Left colon (tissue), 2 donors: ENCODE results near the gene GALNT9. TPM values are rescaled to one million over a fixed set of nuclear protein-coding genes. Genes with fewer than 3 reads are reported as not detected.
A peak's percentile ranks its signal among the peaks of the same experiment; 100 is the strongest.
"Not testable (repeated sequence)": the region's sequence is repeated elsewhere in the genome, so short reads cannot be mapped to it uniquely, and the experiment has no call there.

Experiments
- ATAC-seq: fragments of 200-7000 bp; cut with Tn5 transposase; one replicate; pipeline ENCODE4 v1.9.1; 2020; ENCODE audit warnings: mild to moderate bottlenecking, moderate library complexity
- DNase-seq, 2 donors: peaks; one replicate each; pipeline ENCODE4 v3.0.0-alpha.2; 2020
- intact Hi-C, 2 donors: fragments of 100-400 bp; cut with DNase I in 1 of 2; cut with micrococcal nuclease in 1 of 2; formaldehyde crosslinking; loops; one replicate each; pipeline versions ENCODE4 v1.11.2 to v1.14.0; 2022; cut with DNase I, micrococcal nuclease
- total RNA-seq, 2 donors: library from RNA; stranded (reverse); fragmentation: NEBNext Ultra II Directional; extraction: Animal tissue kit (Norgen Biotek cat#: 25700); gene quantifications; one replicate each; pipeline ENCODE4 v1.2.1, GENCODE V29; 2021
- donor health status: DM: no; HTN: no; CAD: no.
- donor health status: DM: yes; HTN: yes; CAD: no.

GALNT9 gene
- total RNA-seq, 2 donors from 2014 or later = 0.39 TPM; not detected in 1

- DNase-seq (no peak), ATAC-seq (no peak)
- intact Hi-C loops = no loop called here
Observed at GRCh38 chr12:132235116-132235820, 94.1 kb downstream of the GALNT9 start.

GRCh38 chr12:132230381-132230780 lies 99.0 kb downstream of the GALNT9 start:
- DNase-seq (no peak), ATAC-seq (no peak)
- intact Hi-C loops = no loop called here

GRCh38 chr12:132229926-132230325 lies 99.5 kb downstream of the GALNT9 start:
- intact Hi-C loops = no loop called here
- no peak for DNase-seq

GRCh38 chr12:132229193-132229760 lies 100.1 kb downstream of the GALNT9 start:
- DNase-seq (no peak), ATAC-seq (no peak)

More at GRCh38 chr12:132229926-132230325, 99.5 kb downstream of the GALNT9 start:
- no peak for ATAC-seq

GRCh38 chr12:132228476-132229192 lies 100.8 kb downstream of the GALNT9 start:
- DNase-seq (no peak), ATAC-seq (no peak)
- intact Hi-C loops = no loop called here

More at GRCh38 chr12:132229193-132229760, 100.1 kb downstream of the GALNT9 start:
- intact Hi-C loops = no loop called here

GRCh38 chr12:132227782-132228475 lies 101.5 kb downstream of the GALNT9 start:
- ATAC-seq = no peak
- DNase-seq = no peak
- intact Hi-C loops = no loop called here

GRCh38 chr12:132227118-132227517 lies 102.3 kb downstream of the GALNT9 start:
- ATAC-seq = no peak
- DNase-seq = no peak
- intact Hi-C loops = no loop called here

- no peak for ATAC-seq
- intact Hi-C loops = no loop called here
- DNase-seq = no peak
Observed at GRCh38 chr12:132226604-132227003, 102.8 kb downstream of the GALNT9 start.

- no peak for DNase-seq
- ATAC-seq = no peak
- intact Hi-C loops = no loop called here
Observed at GRCh38 chr12:132225214-132225613, 104.2 kb downstream of the GALNT9 start.

GRCh38 chr12:132224484-132224883 lies 104.9 kb downstream of the GALNT9 start:
- ATAC-seq (no peak), DNase-seq (no peak)
- intact Hi-C loops = no loop called here

- ATAC-seq (no peak), DNase-seq (no peak)
- intact Hi-C loops = no loop called here
Observed at GRCh38 chr12:132222808-132223173, 106.6 kb downstream of the GALNT9 start.

GRCh38 chr12:132222096-132222807 lies 107.1 kb downstream of the GALNT9 start:
- DNase-seq (no peak), ATAC-seq (no peak)
- intact Hi-C loops = no loop called here

GRCh38 chr12:132219761-132220160 lies 109.6 kb downstream of the GALNT9 start:
- DNase-seq, intact Hi-C loops: not testable (repeated sequence)

GRCh38 chr12:132219323-132219722 lies 110.1 kb downstream of the GALNT9 start:
- ATAC-seq (no peak), DNase-seq (no peak)
- intact Hi-C loops = no loop called here

More at GRCh38 chr12:132219761-132220160, 109.6 kb downstream of the GALNT9 start:
- ATAC-seq = not testable (repeated sequence)

- DNase-seq (peak in 1 of 2 donors; percentile 23), ATAC-seq (peak; percentile 42)
- intact Hi-C loops = no loop called here
Observed at GRCh38 chr12:132218915-132219314, 110.5 kb downstream of the GALNT9 start.

GRCh38 chr12:132218527-132218875 lies 110.9 kb downstream of the GALNT9 start:
- ATAC-seq (no peak), DNase-seq (no peak)
- intact Hi-C loops = no loop called here

GRCh38 chr12:132217800-132218526 lies 111.4 kb downstream of the GALNT9 start:
- intact Hi-C loops = no loop called here
- ATAC-seq = no peak
- DNase-seq = no peak

GRCh38 chr12:132217371-132217770 lies 112.0 kb downstream of the GALNT9 start:
- ATAC-seq (no peak), DNase-seq (no peak)
- intact Hi-C loops = no loop called here
